ENCODE measurements around the gene SETD5. TPM values are rescaled to one million over a fixed set of nuclear protein-coding genes. Genes with fewer than 3 reads are reported as not detected.

SETD5 gene
- total and polyA plus RNA-seq, 2 donors (not counting 3 experiments of a cell fraction or from before 2014, with no cell fraction given): 48.2 to 149 TPM

GRCh38 chr3:9422712-9423424 lies 25.5 kb downstream of the SETD5 start:
- ChIA-PET POLR2A (interaction anchor here (4.5 kb wide), 1 partner anchor 26 kb away, joined by 36 read pairs; the partner anchor contains the start of gene SETD5), CTCF (interaction anchor here (0.9 to 5.7 kb wide), 6 partner anchors 15 to 69 kb away, joined by 3 to 29 read pairs (median 8); partner anchors contain the start of gene THUMPD3)
- H3K36me3 ChIP-seq (ENCODE audit: control insufficient read depth in 2 of 2, extremely low read depth in 1 of 2, insufficient read depth in 2 of 2, low read length in 2 of 2): peaks cover 8 to 13% of the 10 kb centered on the region in 2 experiments
- H3K27ac ChIP-seq (ENCODE audit: insufficient read depth, low read depth, low read length): peak overlapping the region; percentile 97
- dilution Hi-C loops (cut with MboI; ENCODE audit: extremely low pct_ligation_motif_present, low sequenced_read_pairs) (no loop called here), intact Hi-C loops (cut with micrococcal nuclease) (loop anchor here (1.0 to 5.0 kb wide), 4 partner anchors 27 to 70 kb away; partner anchors contain the start of gene THUMPD3)
- peak overlapping the region in 1 of 3 experiments; percentile 40 for H3K4me3 ChIP-seq (replicated peaks in 1 of 3; ENCODE audit: insufficient read depth in 1 of 3, low read depth in 1 of 3, low read length in 3 of 3)
- H2AFZ ChIP-seq (ENCODE audit: low read depth, low read length): no peak overlapping the region
- H3K4me1 ChIP-seq (ENCODE audit: control insufficient read depth, extremely low read depth, insufficient read depth, low read length): peaks cover 45% of the 10 kb centered on the region
- peaks cover 6% of the 10 kb centered on the region for H4K20me1 ChIP-seq (replicated peaks; ENCODE audit: control insufficient read depth, extremely low read depth, insufficient read depth, low read length)
- no peaks in the 10 kb centered on the region for H3K9me1 ChIP-seq (replicated peaks; ENCODE audit: control insufficient read depth, extremely low read depth, insufficient read depth, low read length)
- peak overlapping the region; percentile 73 for H3K4me2 ChIP-seq (ENCODE audit: insufficient read depth, low read length)
- FAIRE-seq (peak; percentile 97), DNase-seq (ENCODE audit: low read depth, low spot score) (peak; percentile 99)
- peak overlapping the region; percentile 90 for H3K9ac ChIP-seq (replicated peaks; ENCODE audit: extremely low read depth, insufficient read depth, low read length)
- BruUV-seq (replicated peaks): TSS peak; percentile 90
- H3K79me2 ChIP-seq (ENCODE audit: control insufficient read depth, insufficient read depth, low read length): peaks cover 90% of the 10 kb centered on the region
- H3K9me3 ChIP-seq (replicated peaks; ENCODE audit: control insufficient read depth, insufficient read depth, low read length): no peaks in the 10 kb centered on the region
- TF ChIP-seq EZH2 (IDR thresholded peaks at IDR 0.05; ENCODE audit: borderline replicate concordance, low read depth, low read length, severe bottlenecking) (no peak), MAX (IDR thresholded peaks at IDR 0.05; ENCODE audit: insufficient read depth, insufficient read length) (no peak), MYC (IDR thresholded peaks at IDR 0.05; ENCODE audit: low read depth, low read length) (no peak), POLR2A (IDR thresholded peaks at IDR 0.05; ENCODE audit: low read depth, low read length) (peak; percentile 52), CTCF (IDR thresholded peaks at IDR 0.05; ENCODE audit: extremely low read depth in 1 of 2, insufficient read depth in 1 of 2, low read depth in 1 of 2, low read length in 2 of 2) (peak; percentile 39 to 50), JUN (IDR thresholded peaks at IDR 0.05; ENCODE audit: borderline replicate concordance, insufficient read depth, insufficient read length, low read depth) (peak; percentile 79), POLR2AphosphoS5 (IDR thresholded peaks at IDR 0.05; ENCODE audit: insufficient read depth, low read depth, low read length) (peak; percentile 54), GATA2 (IDR thresholded peaks at IDR 0.05; ENCODE audit: insufficient read depth, insufficient read length, low read depth, low read length) (peak; percentile 56), FOS (IDR thresholded peaks at IDR 0.05; ENCODE audit: borderline replicate concordance, insufficient read depth, low read length) (peak; percentile 29)
- H3K27me3 ChIP-seq (ENCODE audit: control insufficient read depth in 2 of 2, insufficient read depth in 2 of 2, low read length in 2 of 2): no peaks in the 10 kb centered on the region

Data from endothelial cell of umbilical vein (primary cell).